Gastroesophageal sphincter (tissue), 3 donors: ENCODE results near the gene HOXB6.

Experiments
- CTCF ChIP-seq, 4 experiments: fragments of 200-600 bp in 2 of 4; fragments of 450-650 bp in 2 of 4; sonication (generic) in 1 of 4; IDR thresholded peaks; one replicate each; pipeline ENCODE4 v1.5.1; 2017 to 2019; ENCODE audit warnings: antibody characterized with exemption in 4 of 4, mild to moderate bottlenecking in 2 of 4, moderate library complexity in 2 of 4
- EP300 ChIP-seq: sonication (generic); formaldehyde crosslinking; IDR thresholded peaks from one replicate; pipeline ENCODE4 v1.6.1; 2017; ENCODE audit warnings: antibody characterized with exemption, mild to moderate bottlenecking
- POLR2A ChIP-seq, 2 donors: fragments of 450-650 bp; IDR thresholded peaks; one replicate each; pipeline ENCODE4 v1.6.1; 2017; ENCODE audit warnings: antibody characterized with exemption in 2 of 2, mild to moderate bottlenecking in 2 of 2, moderate library complexity in 1 of 2
- POLR2AphosphoS5 ChIP-seq: sonication (generic); formaldehyde crosslinking; IDR thresholded peaks from one replicate; pipeline ENCODE4 v1.6.1; 2017; ENCODE audit warnings: antibody characterized with exemption

GRCh38 chr17:48612456-48612853 lies 7.7 kb upstream of the HOXB6 start:
- no peak for TF ChIP-seq POLR2A (IDR thresholded peaks at IDR 0.05)
- no peak for TF ChIP-seq CTCF (IDR thresholded peaks at IDR 0.05)
- no peak for TF ChIP-seq EP300
- TF ChIP-seq POLR2AphosphoS5: no peak
